Activated T-helper 9 cell treated with anti-CD3 and anti-CD28 coated beads, Interleukin-2, amount 50 U/mL, for 16 hours (primary cell): ENCODE data around the gene CUL3.
"Not testable (repeated sequence)": the region's sequence is repeated elsewhere in the genome, so short reads cannot be mapped to it uniquely, and the experiment has no call there.

ENCODE experiments used
- DNase-seq: peaks from one replicate; pipeline ENCODE4 v3.0.0-alpha.2; 2020; ENCODE audit warnings: low read depth

Gene CUL3

DNA sequence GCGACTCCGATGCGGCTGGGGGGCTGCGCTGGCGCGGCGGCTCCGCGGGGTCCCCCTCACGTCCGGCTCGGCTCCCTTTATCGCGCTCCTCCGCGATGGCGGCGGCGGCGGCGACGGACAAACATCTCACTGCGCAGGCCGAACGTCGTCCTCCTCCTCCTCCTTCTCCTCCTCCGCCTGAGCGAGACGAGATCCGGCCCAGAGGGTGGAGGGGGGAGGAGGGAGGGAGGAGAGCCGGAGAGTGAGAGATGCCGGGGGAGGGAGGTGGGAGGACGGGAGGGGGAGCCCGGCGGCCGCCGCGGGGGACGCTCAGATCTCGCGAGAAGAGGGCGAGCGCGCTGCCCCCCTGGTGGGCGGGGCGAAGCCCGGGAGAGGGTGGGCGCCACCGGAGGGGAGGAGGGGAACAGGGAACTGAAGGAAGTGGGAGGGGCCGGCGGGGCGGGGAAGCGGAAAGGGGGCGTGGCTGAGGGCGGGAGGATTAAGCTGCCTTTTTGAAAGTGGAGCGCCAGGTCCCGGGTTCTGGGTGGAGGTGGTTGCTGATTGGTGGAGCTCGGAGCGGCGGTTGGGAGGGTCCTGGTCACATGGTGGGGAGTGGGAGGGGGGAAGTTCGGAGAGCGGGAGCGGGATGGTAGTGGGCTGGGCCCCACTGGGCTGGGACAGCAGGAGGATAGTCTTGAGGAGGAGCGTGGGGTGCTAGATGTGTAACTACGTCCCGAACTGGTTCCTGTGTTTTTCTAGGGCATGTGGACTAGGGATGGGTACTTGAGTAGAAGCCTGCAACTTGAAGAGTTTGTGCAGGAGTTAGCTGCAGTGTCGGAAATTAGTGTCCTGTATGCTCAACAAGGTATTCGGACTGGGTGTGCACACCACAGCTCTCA lies at the start of gene CUL3:
TSS of gene CUL3 (minus strand) at position 153 of the 878 bp plus-strand sequence. CDS start 354 bp downstream, outside the sequence.
- DNase-seq: peak; percentile 99

DNA sequence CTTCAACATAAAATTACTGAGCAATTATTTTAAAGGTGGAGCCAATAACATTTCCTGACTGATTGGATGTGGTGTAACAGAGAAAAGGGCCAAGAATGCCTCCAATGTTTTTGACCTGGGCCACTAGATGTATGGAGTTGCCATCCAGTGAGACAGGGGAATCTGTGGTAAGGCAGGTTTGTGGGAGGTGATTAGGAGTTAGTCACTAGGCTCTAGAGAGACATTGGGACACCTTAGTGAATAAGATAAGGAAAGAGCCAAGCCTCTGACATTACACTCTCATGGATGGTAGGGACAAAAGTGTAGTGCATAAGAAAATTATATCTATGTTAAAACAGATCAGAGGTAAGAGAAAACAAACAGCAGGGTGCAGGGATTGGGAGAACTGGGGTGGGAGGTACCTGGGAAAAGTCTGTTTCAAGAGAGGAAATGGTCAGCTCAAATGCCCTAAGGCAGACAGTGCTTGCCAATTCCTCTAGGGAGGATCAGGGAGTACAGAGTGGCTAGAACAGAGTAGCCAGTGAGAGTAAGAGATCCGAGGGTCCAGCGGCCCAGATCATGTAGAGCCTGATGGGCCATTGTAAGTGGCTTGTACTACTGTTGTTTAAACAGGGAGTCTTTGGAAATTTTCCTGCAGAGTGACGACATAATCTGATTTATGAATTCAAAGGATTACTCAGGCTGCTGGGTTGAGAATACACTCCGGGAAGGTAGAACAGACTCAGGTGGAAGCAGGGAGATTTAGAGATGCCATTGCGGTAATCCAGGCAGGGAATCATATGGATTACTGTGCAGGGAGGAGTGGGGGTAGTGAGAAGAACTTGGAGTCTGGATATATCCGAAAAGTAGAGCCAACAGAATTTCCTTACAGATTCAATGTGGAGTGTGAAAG lies 45.7 kb upstream of the CUL3 start:
- DNase-seq: no peak

DNA sequence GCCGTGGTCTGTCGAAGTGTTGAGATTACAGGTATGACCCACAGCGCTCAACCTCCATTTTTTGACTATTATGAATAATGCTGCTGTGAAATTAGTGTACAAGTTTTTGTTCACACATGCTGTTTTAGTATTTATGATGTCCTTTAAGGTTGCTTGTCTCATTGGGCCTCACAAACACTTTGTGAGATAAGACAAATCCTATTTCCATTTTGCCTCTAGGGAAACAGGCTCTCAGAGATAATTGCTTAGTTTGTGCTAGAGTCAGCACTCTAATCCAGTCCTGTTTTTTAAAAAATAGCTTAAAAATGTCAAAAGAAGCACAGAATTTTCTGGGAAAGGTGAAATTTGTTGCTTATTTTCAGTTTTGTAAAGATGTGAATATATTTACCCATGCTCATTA lies 43.3 kb upstream of the CUL3 start:
- DNase-seq: no peak

GRCh38 chr2:224626735-224627134 lies 41.6 kb upstream of the CUL3 start:
- no peak for DNase-seq

DNA sequence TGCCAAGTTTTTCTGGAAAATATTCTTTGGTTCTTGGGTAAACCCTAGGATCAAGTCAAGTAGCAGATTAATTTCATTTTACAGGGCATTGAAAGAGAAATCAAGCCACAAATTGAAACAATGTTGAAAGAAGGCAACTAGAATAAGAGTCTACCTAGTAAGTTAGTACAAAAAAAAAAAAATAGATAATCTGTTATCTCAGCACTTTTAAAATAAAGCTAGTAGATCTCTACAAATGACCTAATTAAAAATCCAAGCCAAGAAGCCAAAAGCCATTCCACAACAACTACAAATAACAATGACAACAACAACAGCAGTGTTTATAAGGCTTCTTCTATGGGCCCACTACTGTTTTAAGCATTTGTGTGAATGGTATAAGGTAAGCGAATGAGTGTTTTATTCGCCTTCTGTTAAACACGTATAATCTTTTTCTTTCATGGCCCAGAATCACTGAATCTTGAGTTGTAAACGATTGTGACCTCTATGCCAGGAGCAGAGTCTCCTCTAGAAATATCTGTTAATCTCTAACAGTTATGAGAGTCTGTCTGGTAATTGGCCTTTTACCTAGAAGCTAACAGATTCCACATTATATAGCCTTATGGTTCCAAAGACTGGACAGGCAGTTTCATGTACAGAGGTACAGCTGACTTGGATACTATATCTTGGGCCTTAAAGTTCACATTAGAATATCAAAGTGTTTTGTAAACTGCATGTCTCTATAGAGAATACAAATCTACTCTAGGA lies 28.6 kb upstream of the CUL3 start:
- no peak for DNase-seq

DNA sequence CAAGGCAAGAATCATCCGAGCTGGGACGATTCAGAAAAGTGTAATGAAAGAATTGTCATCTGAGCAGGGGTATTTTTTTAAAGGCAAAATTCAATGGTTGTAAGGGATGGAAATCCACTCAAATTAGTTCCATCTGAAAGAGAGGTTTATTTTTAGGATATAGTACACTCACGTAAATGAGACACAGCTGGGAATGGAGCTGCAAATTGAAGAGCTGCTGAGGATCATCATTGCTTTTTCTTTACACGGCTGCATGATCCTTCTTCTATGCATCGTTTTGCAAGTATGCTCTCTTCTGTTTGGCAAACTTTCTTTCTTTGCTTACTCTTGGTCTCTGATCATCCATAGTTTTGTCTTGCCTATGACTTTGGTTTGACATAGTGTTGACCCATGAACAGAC lies 27.4 kb upstream of the CUL3 start:
- DNase-seq: no peak

DNA sequence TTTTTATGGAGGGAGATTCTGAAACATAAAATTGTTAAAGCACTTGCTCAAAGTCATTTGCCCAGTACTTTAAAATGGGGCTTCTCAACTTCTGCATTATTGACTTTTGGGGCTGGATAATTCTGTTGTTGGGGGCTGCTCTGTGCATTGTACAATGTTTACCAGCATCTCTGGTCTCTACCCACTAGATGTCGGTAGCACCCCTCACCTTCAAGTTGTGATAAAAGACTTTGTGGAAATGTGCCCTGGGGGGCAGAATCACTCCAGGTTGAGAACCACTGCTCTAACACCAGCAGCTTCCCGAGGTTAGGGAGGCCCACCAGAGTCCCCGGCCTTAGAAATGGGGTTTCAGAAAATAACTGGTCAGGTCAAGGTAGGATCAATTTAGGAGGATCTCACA lies 26.8 kb upstream of the CUL3 start:
- no peak for DNase-seq

- no peak for DNase-seq
Measured at GRCh38 chr2:224608104-224608503, 22.9 kb upstream of the CUL3 start.

GRCh38 chr2:224603746-224604500 lies 18.8 kb upstream of the CUL3 start:
- not testable (repeated sequence) for DNase-seq

GRCh38 chr2:224602778-224603375 lies 17.7 kb upstream of the CUL3 start:
- not testable (repeated sequence) for DNase-seq

DNA sequence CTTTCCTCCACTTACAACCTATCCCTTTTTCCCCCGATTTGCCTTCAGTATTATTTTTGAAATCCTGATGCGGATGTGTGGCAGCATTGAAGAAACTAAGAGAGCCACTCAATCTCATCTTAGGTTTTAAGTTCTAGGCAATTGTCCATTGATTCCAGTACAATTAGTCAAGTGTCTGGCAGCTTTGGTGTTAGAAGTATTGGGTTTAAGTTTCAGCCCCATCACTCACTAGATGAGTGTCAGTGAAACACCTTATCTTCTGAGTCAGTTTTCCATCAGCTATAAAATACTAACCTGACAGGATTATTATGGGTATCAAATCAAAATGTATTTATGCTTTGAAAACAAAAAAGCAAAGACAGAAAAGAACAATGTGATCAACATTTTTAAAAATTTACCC lies 16.8 kb upstream of the CUL3 start:
- DNase-seq: no peak

DNA sequence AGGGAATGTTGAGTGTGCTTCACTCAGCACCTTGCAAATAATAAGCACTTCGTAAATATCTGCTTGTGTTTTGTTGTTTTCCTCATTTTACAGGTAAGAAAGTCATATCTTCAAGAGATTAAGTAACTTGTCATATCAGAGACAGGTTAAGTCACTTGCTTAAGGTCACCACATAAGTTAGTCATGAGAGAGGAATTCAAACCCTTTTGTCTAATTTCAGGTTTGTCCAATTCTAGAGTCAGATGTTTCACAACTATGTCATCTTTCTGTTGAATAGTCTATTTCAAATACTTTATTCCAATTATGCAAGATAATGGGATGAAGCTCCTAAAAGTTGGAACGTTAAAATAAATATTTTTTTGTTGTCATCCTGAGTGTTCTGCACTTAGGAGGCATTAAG lies 13.5 kb upstream of the CUL3 start:
- no peak for DNase-seq

DNA sequence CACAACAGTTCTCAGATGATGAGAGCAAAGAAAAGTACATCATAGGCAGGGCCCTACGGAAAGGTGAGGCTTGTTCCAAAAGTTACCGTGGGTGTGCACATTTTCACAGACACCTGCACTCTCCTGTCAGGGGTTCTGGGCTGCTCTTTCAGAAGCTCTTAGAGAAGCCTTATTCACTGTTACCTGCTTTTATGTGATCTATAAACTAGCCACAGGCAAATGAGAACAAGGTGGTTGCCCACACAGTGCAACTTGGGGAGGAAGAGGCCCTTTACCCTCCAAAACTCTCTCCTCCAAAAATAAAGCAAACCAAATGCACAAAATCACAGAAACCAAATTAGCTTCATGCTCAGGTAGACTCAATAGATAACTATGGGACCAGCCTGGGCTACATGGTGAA lies 11.1 kb upstream of the CUL3 start:
- no peak for DNase-seq

DNA sequence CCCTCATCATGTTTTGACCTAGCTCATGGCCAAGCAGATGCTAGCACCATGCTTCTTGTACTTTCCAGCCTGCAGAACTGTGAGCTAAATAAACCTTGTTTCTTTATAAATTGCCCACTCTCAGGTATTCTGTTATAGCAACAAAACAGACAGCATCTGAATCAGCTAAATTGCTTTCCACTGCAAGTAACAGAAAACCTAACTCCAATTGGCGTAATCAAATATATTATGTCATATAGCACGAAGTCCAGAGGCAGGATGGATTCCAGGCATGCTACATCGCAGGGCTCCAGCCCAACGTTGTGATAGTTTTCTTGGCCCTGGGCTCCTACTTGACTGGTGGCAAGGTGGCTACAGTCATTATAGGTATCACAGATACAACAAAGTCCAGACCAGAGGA lies 10.4 kb upstream of the CUL3 start:
- no peak for DNase-seq

DNA sequence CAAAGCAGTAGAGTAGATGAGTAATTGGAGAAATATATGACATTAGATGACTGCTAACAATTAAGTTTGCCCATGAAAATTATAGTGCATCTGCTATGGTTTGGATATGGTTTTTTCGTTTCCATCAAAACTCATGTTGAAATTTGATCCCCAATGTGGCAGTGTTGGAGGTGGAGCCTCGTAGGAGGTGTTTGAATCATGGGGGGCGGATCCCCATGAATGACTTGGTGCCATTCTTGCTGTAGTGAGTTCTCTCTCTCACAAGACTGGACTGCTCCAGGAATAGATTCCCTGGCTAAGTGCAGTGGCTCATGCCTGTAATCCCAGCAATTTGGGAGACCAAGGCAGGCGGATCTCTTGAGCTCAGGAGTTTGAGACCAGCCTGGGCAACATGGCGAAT lies 9.7 kb upstream of the CUL3 start:
- no peak for DNase-seq

DNA sequence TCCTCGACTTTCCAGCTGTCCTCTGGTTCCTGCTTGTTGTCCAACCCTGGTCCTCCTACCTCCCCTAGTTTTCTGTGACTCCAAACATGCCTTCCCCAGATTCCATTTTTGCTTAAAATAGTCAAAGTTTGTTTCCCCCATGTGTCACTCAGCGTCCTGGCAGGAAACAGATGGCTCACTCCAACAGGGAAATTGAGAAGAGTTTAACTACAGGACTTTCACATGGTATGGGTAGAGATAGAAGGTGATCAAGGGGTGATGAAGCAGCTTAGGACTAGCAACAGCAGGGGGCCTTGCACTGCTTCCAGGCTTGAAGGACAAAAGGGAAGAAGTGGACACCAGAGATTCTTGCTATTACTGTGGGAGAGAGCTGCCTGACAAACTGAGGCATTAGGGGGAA lies 6.1 kb upstream of the CUL3 start:
- DNase-seq: no peak

DNA sequence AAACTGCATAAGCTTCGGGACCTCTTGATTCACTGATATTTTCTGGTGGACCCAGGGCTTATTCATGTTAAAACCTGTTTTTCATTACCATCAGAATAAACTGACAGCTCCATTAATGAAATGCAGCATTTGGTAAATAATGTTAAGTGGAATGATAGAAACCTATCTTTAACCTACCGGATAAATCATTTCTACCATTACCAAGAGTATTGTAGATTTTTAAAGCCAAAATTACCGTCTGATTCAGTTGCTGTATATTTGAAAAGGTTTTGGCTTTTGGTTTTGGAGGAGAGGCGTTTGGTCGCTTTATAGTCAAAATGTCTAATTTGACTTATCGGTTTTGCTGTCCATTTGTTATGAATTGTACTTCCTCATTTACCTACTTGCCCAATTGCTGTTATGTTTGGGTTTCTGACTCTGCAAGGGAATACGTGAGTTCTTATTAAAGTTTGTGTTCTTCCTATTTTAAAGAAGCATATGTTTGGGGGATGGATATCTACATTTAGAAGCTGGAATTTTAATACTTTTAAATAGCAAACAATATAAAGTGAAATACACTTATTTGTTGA lies 1.0 kb upstream of the CUL3 start:
- no peak for DNase-seq

GRCh38 chr2:224584785-224585210 lies 365 bp downstream of the CUL3 start:
- DNase-seq: peak; percentile 42

DNA sequence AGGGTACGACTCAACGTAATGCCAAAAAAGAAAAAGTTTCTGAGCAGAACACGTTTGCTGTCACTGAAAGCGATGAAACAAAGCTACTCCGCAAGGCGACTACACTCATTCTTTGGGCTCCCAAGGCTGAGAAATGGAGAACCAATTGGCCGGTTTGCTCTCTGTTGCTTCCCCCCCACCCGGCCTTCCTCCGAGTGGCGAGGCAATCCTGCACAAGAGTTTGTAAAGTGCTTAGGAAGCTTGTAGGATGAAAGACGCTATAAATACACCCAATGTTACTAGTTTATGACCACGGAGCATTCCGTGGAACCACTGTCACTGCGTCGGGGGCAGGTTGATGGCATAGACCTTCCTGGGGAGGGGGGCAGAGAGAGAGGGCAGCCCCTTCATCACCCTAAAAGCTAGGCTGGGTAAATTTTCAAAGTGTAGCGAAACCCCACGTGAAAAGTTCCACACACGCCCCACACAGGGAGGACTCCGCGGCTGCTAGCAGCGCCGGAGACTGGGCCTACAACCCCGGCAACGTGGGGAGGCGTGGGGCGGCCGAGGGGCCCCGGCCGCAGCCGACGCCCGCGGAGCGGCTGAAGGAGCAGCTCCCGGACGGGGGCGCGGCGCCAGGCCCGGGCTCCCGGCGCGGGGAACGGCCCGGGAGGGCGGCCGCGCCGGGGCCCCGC lies 915 bp downstream of the CUL3 start:
- peak; percentile 6 for DNase-seq

DNA sequence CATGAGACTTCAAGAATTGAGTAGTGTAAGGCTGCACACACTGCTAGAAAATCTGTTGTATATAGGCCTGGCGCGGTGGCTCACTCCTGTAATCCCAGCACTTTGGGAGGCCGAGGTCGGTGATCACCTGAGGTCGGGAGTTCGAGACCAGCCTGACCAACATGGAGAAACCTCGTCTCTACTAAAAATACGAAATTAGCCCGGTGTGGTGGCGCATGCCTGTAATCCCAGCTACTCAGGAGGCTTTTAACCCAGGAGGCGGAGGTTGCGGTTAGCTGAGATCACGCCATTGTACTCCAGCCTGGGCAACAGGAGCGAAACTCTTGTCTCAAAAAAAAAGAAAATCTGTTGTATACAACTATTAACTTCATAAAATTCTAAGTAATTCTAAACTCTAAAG lies 2.1 kb downstream of the CUL3 start:
- DNase-seq: not testable (repeated sequence)
